Measurements from ENCODE around the gene PPM1E.

DNA sequence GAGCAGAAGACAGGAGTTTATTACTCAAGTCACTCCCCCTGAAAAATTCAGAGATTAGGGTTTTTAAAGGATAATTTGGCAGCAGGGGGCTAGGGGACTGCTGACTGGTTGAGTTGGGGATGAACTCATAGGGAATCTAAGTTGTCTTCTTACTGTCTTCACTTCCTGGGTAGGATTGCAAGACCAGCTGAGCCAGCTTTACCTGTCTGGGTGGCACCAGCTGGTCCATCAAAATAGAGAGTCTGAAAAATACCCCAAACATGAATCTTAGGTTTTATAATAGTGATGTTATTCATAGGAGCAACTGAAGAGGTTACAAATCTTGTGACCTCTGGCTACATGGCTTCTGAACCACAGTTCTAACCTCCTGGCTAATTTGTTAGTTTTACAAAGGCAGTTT is 157.9 kb downstream of the PPM1E start:
- no peak for TF ChIP-seq CTCF (IDR thresholded peaks at IDR 0.05)
- TF ChIP-seq ZFX (IDR thresholded peaks at IDR 0.05; ENCODE audit: borderline replicate concordance) = no peak

Data from 22Rv1 (cell line).